Measurements from ENCODE around the gene RSPO1.

Gene RSPO1

GRCh38 chr1:37676281-37677142 is 41.8 kb upstream of the RSPO1 start:
- DNase-seq, result no peak
- Histone ChIP-seq H3K27ac (no peak overlapping the region), H3K36me3 (replicated peaks) (peaks cover 4% of the 10 kb centered on the region), H3K4me3 (ENCODE audit: low read depth, low read length) (no peak overlapping the region), H3K27me3 (replicated peaks) (no peaks in the 10 kb centered on the region)
- in situ Hi-C loops (cut with HindIII; ENCODE audit: low pct_ligation_motif_present, low sequenced_read_pairs), result no loop called here
- no peak for TF ChIP-seq CTCF (IDR thresholded peaks at IDR 0.05; ENCODE audit: low read depth, low read length, missing control alignments)

GRCh38 chr1:37673920-37674319 is 39.2 kb upstream of the RSPO1 start:
- Histone ChIP-seq H3K36me3 (replicated peaks) (no peaks in the 10 kb centered on the region), H3K27me3 (replicated peaks) (no peaks in the 10 kb centered on the region), H3K4me3 (ENCODE audit: low read depth, low read length) (no peak overlapping the region), H3K27ac (no peak overlapping the region)
- no peak for DNase-seq
- in situ Hi-C loops (cut with HindIII; ENCODE audit: low pct_ligation_motif_present, low sequenced_read_pairs), result no loop called here
- no peak for TF ChIP-seq CTCF (IDR thresholded peaks at IDR 0.05; ENCODE audit: low read depth, low read length, missing control alignments)

- no peak for DNase-seq
- Histone ChIP-seq H3K27me3 (replicated peaks) (peaks cover 7% of the 10 kb centered on the region), H3K36me3 (replicated peaks) (no peaks in the 10 kb centered on the region), H3K4me3 (ENCODE audit: low read depth, low read length) (no peak overlapping the region), H3K27ac (no peak overlapping the region)
- in situ Hi-C loops (cut with HindIII; ENCODE audit: low pct_ligation_motif_present, low sequenced_read_pairs), result no loop called here
- TF ChIP-seq CTCF (IDR thresholded peaks at IDR 0.05; ENCODE audit: low read depth, low read length, missing control alignments), result no peak
Measured at GRCh38 chr1:37672136-37672870, 37.6 kb upstream of the RSPO1 start.

- Histone ChIP-seq H3K27ac (no peak overlapping the region), H3K27me3 (replicated peaks) (peaks cover 13% of the 10 kb centered on the region), H3K4me3 (ENCODE audit: low read depth, low read length) (no peak overlapping the region), H3K36me3 (replicated peaks) (no peaks in the 10 kb centered on the region)
- no peak for TF ChIP-seq CTCF (IDR thresholded peaks at IDR 0.05; ENCODE audit: low read depth, low read length, missing control alignments)
- in situ Hi-C loops (cut with HindIII; ENCODE audit: low pct_ligation_motif_present, low sequenced_read_pairs), result no loop called here
- DNase-seq, result no peak
Measured at GRCh38 chr1:37671261-37671660, 36.6 kb upstream of the RSPO1 start.

- Histone ChIP-seq H3K27ac (no peak overlapping the region), H3K36me3 (replicated peaks) (no peaks in the 10 kb centered on the region), H3K4me3 (ENCODE audit: low read depth, low read length) (no peak overlapping the region), H3K27me3 (replicated peaks) (peaks cover 14% of the 10 kb centered on the region)
- no peak for DNase-seq
- TF ChIP-seq CTCF (IDR thresholded peaks at IDR 0.05; ENCODE audit: low read depth, low read length, missing control alignments), result no peak
- in situ Hi-C loops (cut with HindIII; ENCODE audit: low pct_ligation_motif_present, low sequenced_read_pairs), result no loop called here
Measured at GRCh38 chr1:37670133-37670532, 35.4 kb upstream of the RSPO1 start.
